ENCODE measurements around the gene CAPS2.

GRCh38 chr12:75364919-75365318, 34.8 kb upstream of the CAPS2 start:
- no peak for TF ChIP-seq SMC3 (conservative IDR thresholded peaks at IDR 0.05; ENCODE audit: poor library complexity)
- TF ChIP-seq, protein P1, sequence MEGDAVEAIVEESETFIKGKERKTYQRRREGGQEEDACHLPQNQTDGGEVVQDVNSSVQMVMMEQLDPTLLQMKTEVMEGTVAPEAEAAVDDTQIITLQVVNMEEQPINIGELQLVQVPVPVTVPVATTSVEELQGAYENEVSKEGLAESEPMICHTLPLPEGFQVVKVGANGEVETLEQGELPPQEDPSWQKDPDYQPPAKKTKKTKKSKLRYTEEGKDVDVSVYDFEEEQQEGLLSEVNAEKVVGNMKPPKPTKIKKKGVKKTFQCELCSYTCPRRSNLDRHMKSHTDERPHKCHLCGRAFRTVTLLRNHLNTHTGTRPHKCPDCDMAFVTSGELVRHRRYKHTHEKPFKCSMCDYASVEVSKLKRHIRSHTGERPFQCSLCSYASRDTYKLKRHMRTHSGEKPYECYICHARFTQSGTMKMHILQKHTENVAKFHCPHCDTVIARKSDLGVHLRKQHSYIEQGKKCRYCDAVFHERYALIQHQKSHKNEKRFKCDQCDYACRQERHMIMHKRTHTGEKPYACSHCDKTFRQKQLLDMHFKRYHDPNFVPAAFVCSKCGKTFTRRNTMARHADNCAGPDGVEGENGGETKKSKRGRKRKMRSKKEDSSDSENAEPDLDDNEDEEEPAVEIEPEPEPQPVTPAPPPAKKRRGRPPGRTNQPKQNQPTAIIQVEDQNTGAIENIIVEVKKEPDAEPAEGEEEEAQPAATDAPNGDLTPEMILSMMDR (IDR thresholded peaks at IDR 0.05; ENCODE audit: poor library complexity, severe bottlenecking): no peak

Data from neural cell (in vitro differentiated cells).